HG03378 (cell line): ENCODE results near the gene DLST.

Experiments used
- ATAC-seq: cut with Tn5 transposase; IDR thresholded peaks from one replicate; pipeline ENCODE4 v1.9.1; 2021; ENCODE audit warnings: mild to moderate bottlenecking, moderate library complexity; ENCODE audit not compliant: unreplicated experiment

Gene DLST

DNA sequence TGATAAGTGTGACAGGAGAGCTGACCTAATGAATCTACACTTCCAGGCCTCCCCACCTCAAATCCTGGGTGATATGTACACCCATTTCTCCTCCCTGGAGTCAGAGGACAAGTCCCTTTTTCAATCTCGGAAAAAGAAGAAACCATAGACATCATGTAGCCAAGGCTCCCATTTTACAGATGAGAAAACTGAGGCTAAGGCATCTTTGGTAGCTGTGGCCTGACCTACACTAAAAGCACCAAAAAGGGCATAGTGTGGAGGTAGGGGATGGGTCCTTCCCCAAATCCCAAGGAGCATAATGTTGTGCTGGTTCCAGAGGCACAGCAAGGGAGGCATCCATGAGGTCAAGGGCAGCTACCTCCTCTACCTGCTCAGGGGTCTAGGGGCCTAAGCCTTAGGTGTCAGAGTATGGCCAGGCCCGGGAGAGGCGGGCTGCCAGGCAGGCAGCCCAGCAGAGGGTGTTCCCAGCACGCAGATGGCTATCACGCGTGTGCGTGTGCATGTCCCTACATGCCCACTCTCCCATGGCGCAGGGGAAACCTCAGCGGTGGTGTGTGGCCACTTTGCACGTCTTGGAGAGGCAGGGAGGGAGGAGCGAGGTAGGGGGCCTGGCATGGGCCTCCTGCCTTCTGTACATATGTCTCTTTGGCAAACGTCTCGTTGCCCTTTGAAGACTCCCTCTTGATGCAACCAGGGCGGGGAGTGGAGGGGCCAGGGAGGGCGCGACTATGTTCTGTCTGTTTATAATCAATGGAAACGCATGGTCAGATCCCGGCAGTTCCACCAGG lies 71.2 kb downstream of the DLST start:
- ATAC-seq, result no peak
